GM18861 (cell line): ENCODE measurements around the gene POLRMT.

ENCODE experiments used
- ATAC-seq: cut with Tn5 transposase; IDR thresholded peaks from one replicate; pipeline ENCODE4 v1.9.1; 2021; ENCODE audit not compliant: unreplicated experiment

The POLRMT gene

GRCh38 chr19:663682-664117 is 30.4 kb upstream of the POLRMT start:
- ATAC-seq: no peak

- peak; percentile 47 for ATAC-seq
These were observed 29.8 kb upstream of the POLRMT start, which contains the start of gene RNF126 for GRCh38 chr19:662962-663681. RNF126 (minus strand) TSS chr19:663214; CDS start chr19:663121, 93 bp downstream.

GRCh38 chr19:662207-662961 is 29.0 kb upstream of the POLRMT start:
- peak; percentile 5 for ATAC-seq

- ATAC-seq: no peak
These were observed 28.3 kb upstream of the POLRMT start for GRCh38 chr19:661427-662196.

- no peak for ATAC-seq
These were observed 27.6 kb upstream of the POLRMT start for GRCh38 chr19:660793-661426.

GRCh38 chr19:658916-659839 is 25.8 kb upstream of the POLRMT start:
- no peak for ATAC-seq

GRCh38 chr19:658059-658839 is 24.9 kb upstream of the POLRMT start:
- ATAC-seq: no peak

GRCh38 chr19:657611-658010 is 24.3 kb upstream of the POLRMT start:
- ATAC-seq: no peak

GRCh38 chr19:656751-657559 is 23.6 kb upstream of the POLRMT start:
- no peak for ATAC-seq

- no peak for ATAC-seq
These were observed 22.4 kb upstream of the POLRMT start for GRCh38 chr19:655691-656090.

- no peak for ATAC-seq
These were observed 20.1 kb upstream of the POLRMT start for GRCh38 chr19:653425-653824.

- ATAC-seq: no peak
These were observed 19.4 kb upstream of the POLRMT start for GRCh38 chr19:652467-653389.

- no peak for ATAC-seq
These were observed 18.7 kb upstream of the POLRMT start for GRCh38 chr19:651991-652390.

- no peak for ATAC-seq
These were observed 17.9 kb upstream of the POLRMT start for GRCh38 chr19:651114-651818.

- ATAC-seq: no peak
These were observed 16.8 kb upstream of the POLRMT start for GRCh38 chr19:650121-650520.

- no peak for ATAC-seq
These were observed 15.8 kb upstream of the POLRMT start for GRCh38 chr19:648904-649801.
